GM19193 (cell line): ENCODE measurements around the gene ETV4.

Source experiments
- POLR2A ChIP-seq: IDR thresholded peaks from 4 replicates; pipeline ENCODE4 v1.6.1; 2011; ENCODE audit not compliant: insufficient read depth, insufficient read length; ENCODE audit errors: extremely low read depth

The ETV4 gene

GRCh38 chr17:43546319-43547188, at the start of gene ETV4:
Gene ETV4 (minus strand): TSS chr17:43546340. CDS start chr17:43545617, 723 bp downstream.
- TF ChIP-seq POLR2A, result no peak

- no peak for TF ChIP-seq POLR2A
These were observed 49.3 kb upstream of the ETV4 start for GRCh38 chr17:43595466-43595865.

GRCh38 chr17:43591779-43592562, 45.8 kb upstream of the ETV4 start:
- no peak for TF ChIP-seq POLR2A

GRCh38 chr17:43591001-43591400, 44.9 kb upstream of the ETV4 start:
- TF ChIP-seq POLR2A, result no peak

- no peak for TF ChIP-seq POLR2A
These were observed 42.7 kb upstream of the ETV4 start for GRCh38 chr17:43588664-43589435.

- TF ChIP-seq POLR2A, result no peak
These were observed 42.0 kb upstream of the ETV4 start for GRCh38 chr17:43588121-43588520.

- no peak for TF ChIP-seq POLR2A
These were observed 41.5 kb upstream of the ETV4 start for GRCh38 chr17:43587647-43588046.

GRCh38 chr17:43584666-43585102, 38.5 kb upstream of the ETV4 start:
- TF ChIP-seq POLR2A, result no peak

GRCh38 chr17:43583332-43583731, 37.2 kb upstream of the ETV4 start:
- no peak for TF ChIP-seq POLR2A

- no peak for TF ChIP-seq POLR2A
These were observed 35.5 kb upstream of the ETV4 start for GRCh38 chr17:43581613-43582012.

GRCh38 chr17:43581130-43581529, 35.0 kb upstream of the ETV4 start:
- no peak for TF ChIP-seq POLR2A

GRCh38 chr17:43579566-43580140, 33.5 kb upstream of the ETV4 start:
- no peak for TF ChIP-seq POLR2A

- no peak for TF ChIP-seq POLR2A
These were observed 32.8 kb upstream of the ETV4 start for GRCh38 chr17:43578699-43579565.

GRCh38 chr17:43578404-43578698, 32.2 kb upstream of the ETV4 start:
- no peak for TF ChIP-seq POLR2A
